Lower leg skin (tissue), 3 donors: ENCODE data around the gene FAM186B.

Experiments used
- POLR2A ChIP-seq, 2 donors: fragments of 450-650 bp; IDR thresholded peaks; one replicate each; pipeline ENCODE4 v1.6.1; 2016 to 2017; ENCODE audit warnings: antibody characterized with exemption in 2 of 2, mild to moderate bottlenecking in 1 of 2, moderate library complexity in 1 of 2
- TF ChIP-seq, protein P1 (sequence below), 3 donors: fragments of 450-650 bp; IDR thresholded peaks; one replicate each; pipeline ENCODE4 v1.5.1; 2016; ENCODE audit warnings: antibody characterized with exemption in 3 of 3, mild to moderate bottlenecking in 3 of 3, moderate library complexity in 2 of 3

DNA sequence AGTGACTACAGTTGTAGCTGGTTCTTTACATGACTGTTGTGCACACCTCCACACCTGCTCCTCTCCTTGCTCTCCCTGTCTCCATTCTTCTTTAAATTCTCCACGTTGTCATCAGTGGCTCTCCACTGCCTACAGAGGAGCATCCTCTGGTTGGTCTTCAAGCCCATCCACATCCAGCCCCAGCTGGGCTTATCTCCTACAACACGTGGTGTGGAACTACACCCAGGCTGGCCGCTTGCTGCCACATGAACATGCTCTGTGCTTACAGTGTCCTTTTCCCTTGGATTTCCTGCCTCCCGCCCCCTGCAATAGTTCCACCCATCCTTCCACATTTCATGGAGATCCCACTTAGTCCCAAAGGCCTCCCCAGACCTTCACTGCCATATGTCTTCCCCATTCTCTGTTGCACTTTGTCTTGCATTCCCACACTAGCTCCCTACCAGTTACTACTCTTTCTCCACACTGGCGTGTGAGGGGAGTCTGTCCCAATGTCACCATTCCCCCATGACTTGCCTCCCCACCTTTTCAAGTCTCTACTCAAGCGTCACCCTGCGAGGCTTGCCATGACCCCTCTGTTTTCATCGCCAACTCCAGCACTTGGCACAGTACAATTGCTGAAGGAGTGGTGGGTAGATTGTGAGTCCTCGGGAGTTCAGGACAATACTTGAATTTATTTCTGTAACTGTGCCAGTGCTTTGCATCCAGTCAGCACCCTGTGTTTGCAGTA lies 27.7 kb downstream of the FAM186B start:
- TF ChIP-seq, protein P1, sequence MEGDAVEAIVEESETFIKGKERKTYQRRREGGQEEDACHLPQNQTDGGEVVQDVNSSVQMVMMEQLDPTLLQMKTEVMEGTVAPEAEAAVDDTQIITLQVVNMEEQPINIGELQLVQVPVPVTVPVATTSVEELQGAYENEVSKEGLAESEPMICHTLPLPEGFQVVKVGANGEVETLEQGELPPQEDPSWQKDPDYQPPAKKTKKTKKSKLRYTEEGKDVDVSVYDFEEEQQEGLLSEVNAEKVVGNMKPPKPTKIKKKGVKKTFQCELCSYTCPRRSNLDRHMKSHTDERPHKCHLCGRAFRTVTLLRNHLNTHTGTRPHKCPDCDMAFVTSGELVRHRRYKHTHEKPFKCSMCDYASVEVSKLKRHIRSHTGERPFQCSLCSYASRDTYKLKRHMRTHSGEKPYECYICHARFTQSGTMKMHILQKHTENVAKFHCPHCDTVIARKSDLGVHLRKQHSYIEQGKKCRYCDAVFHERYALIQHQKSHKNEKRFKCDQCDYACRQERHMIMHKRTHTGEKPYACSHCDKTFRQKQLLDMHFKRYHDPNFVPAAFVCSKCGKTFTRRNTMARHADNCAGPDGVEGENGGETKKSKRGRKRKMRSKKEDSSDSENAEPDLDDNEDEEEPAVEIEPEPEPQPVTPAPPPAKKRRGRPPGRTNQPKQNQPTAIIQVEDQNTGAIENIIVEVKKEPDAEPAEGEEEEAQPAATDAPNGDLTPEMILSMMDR (IDR thresholded peaks at IDR 0.05) = no peak
- no peak for TF ChIP-seq POLR2A (IDR thresholded peaks at IDR 0.05)
